Epithelial cell of prostate (primary cell): ENCODE measurements around the gene GAB1.
A peak's percentile ranks its signal among the peaks of the same experiment; 100 is the strongest.

Source experiments
- DNase-seq: peaks from one replicate; pipeline ENCODE4 v3.0.0-alpha.2; 2011; ENCODE audit warnings: low read depth, low spot score
- H3K27ac ChIP-seq: fragments of 450-650 bp; 2 replicates; pipeline ENCODE4 v1.5.1; 2017; ENCODE audit warnings: mild to moderate bottlenecking

GAB1 gene

DNA sequence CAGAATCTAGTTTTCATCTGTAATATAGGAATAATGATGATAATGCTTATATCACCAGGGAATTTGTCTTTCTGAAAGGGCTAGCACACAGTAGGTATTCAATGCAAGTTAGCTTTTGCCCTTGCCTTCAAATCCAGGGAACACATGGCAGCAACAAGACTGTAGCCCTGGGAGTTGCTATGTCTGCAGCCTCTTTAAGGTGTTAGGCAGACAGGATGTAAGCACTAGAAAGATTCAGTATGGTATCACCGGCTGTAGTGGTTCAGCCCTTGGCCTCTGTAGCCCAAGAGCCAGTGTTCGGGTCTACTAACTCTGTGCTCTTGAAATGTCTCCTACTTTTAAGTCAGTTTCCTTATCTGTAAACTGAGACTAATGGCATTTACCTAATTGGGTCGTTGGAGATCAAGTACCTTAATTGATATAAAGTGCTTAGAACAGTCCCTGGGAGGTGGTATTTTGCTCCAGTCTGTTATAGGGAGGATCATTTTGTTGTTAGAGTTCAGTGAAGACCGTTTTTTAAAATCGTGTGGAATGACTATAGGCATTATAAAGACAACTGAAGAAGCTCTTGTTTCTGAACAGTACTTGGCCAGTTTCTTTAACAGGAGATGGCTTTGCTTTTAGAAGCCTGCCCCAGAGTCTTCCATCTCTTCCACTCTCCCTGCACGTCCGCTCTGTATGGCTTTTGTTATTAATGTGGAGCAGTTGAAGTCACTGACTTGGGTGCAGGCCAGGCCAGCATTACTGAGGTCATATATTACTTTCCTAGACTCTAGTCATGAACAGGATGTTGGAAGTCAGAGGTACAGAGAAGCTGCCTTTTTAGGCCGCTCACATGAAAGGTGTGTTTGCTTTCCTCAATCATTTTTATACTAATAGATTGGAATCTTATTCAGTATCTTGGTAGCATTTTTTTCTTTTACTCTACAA is 44.8 kb downstream of the GAB1 start:
- peak; percentile 46 for DNase-seq
- peak overlapping the region; percentile 66 for H3K27ac ChIP-seq

DNA sequence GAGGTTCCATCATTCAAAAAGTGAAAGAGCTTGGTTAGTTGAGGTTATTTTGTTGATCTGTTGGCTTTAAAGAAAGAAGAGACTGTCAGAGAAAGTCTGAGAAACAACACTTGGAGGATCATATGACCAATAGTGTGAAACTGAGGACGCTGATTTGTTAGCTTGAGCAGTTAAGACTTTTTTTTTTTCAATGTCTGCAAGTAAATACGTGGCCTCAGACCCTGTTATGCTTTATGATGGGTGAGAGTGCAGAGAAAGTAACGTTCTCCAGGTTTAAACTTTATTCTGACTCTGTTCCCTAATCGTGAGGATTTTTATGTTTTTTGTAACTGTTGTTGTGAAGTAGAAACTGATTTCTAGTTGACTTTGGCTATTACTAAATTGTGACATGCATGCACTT is 45.9 kb downstream of the GAB1 start:
- peak overlapping the region; percentile 66 for H3K27ac ChIP-seq
- no peak for DNase-seq

DNA sequence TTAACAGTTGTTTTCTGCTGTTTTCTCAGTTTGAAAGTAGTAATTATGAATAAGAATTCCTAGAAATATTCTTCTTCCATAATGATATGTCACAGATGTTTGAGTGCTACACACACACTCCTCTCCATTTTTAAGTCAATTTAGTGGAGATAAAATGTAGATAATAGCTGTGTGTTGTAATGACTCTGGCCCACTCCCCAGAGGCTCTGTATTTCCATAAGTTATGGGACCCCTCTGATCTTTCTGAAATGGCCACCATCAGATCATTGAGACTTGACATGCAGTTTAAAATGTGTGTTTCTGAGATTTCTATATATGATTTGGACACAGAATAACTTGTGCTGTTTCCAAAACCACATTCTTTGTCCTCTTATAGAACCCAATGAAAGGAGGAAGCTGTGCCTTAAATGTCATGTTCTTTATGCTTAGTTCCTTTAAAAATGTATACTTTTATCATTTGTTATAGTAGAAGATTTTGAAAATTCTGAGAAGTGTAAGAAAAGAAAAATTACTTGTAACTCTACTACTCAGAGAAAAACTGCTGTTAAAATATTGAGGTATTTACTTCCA is 46.4 kb downstream of the GAB1 start:
- DNase-seq = no peak
- H3K27ac ChIP-seq = peak overlapping the region; percentile 66

DNA sequence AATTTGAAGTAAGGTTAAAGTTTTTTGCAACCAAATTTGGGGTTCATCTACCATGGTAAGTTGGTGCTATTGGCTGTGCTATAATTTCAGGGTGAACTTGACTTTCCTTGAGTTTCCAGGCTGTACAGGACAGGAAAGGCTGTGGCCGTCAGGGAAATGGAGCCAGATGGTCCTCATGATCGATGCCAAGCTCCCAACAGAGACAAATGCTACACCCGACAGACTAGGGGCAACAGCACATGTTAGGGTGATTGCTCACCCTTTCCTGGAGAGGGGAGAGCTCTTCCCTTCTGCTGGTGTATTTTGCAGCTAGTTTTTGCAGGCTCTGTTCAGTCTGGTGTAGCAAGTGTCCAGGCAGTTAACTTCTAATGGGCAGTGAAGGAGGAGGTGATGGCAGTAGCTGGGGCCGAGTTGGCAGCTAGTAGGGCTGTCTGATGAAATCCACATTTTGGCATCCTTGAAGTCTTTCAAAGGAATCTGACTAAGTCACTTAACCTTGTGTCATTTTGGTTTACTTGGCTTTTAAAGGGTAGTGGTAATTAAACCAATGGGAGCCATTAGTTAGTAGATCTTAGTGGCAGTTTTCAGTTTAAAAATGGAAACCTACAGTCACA is 47.8 kb downstream of the GAB1 start:
- H3K27ac ChIP-seq = no peak overlapping the region
- DNase-seq = no peak

DNA sequence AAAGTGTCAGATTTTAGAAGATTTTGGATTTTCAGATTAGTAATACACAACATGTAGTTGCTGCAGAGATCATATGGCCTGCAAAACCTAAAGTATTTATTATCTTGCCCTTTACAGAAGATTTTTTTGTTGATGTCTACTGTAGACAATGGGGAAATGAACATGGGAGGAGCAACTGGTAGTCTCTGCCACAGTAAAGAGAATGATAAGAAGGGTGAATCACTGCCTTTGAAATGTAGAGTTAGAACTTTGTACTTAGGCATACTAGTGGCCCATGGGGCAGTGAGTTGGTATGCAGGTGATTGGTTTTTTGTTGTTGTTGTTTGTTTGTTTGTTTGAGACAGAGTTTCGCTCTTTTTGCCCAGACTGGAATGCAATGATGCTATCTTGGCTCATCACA is 50.1 kb downstream of the GAB1 start:
- H3K27ac ChIP-seq = no peak overlapping the region
- DNase-seq = no peak

DNA sequence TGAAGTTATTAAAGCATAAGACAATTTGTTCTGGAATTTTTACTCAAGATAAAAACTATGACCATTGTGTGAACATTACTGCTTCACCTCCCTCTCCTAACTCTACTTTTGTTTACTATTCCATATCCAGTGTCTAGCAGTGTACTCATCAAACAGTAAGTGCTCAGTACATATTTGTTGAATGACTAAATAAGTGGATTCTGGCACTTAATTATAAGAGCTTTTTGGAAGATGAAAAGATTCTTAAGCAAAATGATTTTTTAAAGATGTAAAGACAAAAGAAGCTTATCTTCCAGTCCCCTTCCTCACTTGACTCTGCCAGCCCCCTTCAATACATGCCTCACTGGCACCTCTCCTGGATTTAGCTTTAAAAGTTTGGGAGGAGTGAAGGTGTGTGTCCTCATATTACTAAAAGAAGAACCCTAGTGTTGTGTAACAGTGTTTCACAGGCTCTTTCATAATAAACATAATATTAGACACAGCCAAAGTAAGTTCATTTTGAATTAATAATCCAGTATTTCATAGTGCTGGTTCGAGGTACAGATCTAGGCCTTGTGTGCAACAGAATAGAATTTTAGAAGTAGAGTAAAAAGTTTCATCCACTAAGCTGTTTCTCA is 53.0 kb downstream of the GAB1 start:
- DNase-seq = peak; percentile 27
- H3K27ac ChIP-seq = peak overlapping the region; percentile 13

DNA sequence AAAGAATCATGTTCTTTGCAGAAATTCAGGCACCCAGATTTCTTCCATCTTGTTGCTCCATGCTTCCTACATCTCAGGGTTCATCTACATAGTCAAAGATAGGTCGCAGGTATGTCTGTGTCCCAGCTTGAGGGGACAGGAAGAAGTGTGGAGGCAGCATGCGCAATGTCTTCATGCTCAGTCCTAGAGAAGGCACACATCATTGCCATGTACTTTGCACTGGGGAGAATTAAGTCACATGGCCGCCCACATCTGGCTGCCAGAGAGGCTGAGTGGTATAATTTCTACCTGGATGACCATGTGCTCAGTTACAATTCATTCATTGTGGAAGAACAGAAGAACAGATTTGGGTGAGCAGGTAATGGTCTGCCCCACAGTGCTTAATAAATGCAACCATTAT is 54.1 kb downstream of the GAB1 start:
- H3K27ac ChIP-seq = no peak overlapping the region
- DNase-seq = no peak

DNA sequence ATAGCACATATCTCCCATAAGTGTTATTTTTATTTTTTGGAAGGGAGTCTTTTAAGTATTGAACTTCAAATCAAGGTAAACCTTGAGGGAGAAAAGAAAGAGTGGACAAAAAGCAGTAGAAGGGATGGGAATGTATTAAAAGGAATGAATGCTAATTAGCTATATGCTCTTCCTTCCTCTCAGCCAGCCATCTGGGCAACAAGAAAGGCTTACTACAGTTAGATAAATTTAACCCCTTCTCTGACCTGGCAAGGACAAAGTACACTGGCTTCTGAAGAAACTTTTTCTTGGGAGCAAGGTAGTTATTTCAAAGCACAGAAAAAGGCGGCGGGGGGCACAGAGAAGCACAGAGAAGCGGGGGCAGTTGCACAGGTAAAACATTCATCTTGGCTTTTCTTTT is 54.6 kb downstream of the GAB1 start:
- no peak for DNase-seq
- H3K27ac ChIP-seq = no peak overlapping the region

DNA sequence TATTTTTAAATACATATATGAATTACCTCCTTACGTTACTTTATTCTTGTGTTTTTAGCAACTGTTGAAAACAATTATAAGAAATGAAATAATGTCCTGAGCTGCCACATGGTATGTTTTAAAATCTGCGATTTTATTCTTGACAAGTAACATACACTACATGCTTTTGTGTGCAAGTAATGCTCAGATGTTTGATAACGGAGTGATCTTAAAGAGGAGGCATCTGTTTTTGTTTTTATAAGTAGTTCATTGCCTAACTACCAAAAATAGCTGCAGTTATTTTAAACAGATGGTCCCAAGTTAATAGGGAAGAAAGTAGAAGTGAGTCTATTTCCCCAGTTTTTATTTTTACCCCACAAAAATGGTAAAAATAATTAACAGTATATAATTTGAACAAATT is 55.2 kb downstream of the GAB1 start:
- no peak for DNase-seq
- H3K27ac ChIP-seq = no peak overlapping the region

DNA sequence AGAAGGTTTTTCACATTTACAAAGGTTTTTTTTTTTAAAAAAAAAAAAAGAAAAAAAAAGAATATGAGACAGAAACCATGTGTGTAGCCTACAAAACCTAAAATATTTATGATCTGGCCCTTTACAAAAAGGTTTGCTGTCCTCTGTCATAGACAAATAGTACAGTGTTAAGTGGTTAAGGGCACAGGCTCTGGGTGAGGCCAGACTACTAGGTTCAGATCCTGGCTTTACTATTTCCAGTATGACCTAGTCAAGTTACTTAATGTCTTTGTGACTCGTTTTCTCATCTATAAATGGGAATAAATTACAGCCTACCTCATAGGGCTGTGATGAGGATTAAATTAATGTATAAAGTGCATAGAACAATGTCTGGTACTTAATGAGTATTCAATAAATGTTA is 56.5 kb downstream of the GAB1 start:
- no peak overlapping the region for H3K27ac ChIP-seq
- no peak for DNase-seq

DNA sequence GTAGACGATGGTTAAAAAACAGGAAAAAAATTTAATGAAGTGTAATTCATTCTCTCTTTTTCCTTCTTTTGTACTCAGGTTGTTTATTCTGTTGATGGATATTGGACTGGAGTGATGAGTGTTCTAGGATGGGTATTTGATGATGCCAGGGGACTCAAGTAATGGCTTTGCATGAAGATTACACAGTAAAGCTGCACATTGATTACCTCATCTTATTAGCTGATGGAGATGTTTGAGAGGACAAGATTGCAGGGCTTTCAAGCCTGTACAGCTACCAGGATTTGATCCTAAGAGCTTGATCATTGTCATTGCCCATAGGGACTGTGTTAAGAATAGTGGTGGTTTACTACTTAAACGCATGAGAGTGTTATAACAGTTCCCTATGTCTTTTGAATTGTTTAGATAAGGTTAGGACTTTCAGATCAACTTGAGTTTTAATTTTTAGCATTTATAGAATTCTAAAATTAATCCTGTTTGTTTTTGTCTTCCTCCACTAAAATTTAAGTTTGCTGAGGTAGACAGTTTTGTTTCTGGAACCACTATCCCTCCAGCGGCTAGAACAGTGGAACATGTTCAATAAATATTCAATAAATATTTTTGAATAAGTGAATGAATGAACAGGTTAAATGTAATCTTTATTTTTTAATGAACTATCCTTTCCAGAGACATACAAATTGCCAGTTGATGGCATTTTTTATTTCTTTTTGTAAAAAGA is 58.2 kb downstream of the GAB1 start:
- H3K27ac ChIP-seq = no peak overlapping the region
- DNase-seq = no peak

DNA sequence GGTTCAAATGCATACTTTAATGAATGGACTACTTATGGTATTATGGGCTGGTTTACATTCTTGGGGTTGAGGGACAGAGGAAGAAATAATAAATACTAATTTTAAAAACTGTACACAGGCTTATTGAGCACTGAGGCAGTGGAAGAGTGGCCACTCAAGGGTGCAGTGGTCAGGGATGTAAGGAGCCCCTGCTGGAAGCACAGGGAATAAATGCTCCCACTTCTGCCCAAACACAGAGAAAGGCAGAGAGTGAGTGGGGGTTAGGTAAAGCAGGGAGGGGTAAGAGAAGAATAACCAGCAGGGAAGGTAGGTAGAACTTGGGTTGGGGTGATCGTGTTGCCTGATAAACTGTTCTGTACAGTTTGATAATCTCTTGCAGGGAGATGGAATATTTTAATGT is 60.0 kb downstream of the GAB1 start:
- no peak overlapping the region for H3K27ac ChIP-seq
- no peak for DNase-seq

DNA sequence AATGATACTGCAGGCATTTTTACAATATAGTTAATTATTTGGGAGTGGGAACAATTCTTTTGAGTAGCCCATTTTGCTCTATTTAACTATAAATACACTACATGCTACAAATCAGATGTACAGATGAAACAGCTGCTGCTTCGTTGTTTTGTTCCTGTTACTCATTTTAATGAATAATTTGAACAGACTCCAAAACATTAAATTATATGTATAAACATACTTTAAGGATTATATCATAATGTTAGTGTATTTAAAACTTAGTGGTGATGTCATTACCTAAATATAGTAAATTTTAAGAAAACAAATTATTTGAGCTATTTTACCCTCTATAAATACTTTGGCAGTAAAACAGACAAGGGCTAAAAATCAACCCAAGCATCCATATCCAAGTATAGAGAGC is 60.7 kb downstream of the GAB1 start:
- H3K27ac ChIP-seq = no peak overlapping the region

DNA sequence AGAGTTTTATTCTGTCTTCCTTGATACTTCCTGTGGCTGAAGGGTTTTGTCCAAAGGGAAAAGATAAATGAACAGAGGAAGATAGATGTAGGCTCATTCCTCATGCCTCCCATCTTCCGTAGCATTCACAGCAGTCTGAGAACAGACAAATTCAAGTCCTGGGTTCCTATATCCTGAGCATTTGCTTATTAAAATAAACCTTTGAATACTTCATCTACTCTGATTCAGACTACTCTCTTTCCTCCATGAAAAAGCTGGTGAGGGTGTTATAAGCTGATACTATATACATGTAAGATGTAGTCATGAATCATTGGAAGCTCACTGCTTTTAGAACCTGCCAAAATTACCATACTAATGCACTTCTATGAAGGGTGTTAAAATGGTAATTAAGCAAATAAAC is 61.2 kb downstream of the GAB1 start:
- DNase-seq = no peak
- no peak overlapping the region for H3K27ac ChIP-seq

More for the DNA sequence above, 60.7 kb downstream of the GAB1 start:
- DNase-seq = no peak

DNA sequence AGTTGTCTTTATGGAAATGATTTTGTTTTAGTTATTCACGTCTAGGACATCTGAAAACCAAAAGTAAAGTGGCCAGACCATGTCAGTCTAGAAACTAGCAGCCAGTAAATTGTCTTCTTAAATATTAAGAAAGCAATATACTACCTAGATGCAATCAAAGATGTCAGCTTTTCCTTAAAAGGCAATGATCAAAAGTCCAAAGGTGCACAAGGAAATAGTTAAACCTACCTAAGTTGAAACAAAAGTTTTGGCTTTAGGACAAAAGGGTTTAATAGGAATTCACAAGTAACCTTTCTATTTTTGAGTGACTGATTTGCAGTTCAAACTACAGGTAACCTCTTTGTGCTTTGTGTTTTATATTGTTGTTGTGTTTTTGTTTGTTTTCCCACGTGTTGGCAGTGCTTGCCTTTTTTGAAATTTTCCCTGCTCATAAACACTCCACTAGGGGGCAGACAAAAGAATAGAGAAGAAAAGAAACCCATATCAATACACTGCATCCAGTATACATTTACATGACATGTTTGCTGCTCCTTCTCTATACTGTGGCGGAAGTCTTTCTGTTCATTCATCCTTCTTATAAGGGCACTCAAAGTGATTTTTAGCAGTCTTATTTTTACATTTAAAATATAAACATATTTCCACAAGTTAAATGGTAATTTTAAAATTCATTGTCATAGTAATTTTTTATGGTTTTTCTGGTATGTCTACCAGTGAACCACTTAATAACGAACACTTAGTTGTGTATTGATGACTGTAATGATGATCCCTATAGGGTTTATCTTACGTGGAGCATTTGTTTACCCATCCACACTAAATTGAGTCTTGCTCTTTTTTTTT is 62.7 kb downstream of the GAB1 start:
- no peak for DNase-seq
- H3K27ac ChIP-seq = no peak overlapping the region

DNA sequence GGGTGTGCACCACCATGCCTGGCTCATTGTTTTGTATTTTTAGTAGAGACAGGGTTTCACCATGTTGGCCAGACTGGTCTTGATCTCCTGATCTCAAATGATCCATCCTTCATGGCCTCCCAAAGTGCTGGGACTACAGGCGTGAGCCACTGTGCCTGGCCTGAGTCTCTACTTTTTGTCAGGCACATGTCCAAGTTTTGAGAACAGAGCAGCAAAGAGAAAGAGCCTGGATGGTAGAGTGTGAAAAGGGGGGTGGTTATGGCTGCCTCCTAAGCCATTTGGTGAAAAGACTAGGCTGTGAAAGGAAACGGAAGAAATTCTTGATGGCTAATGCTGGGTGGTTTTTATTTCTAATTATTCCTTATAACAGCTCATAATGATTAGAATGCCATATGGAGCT is 63.4 kb downstream of the GAB1 start:
- no peak overlapping the region for H3K27ac ChIP-seq
- no peak for DNase-seq

DNA sequence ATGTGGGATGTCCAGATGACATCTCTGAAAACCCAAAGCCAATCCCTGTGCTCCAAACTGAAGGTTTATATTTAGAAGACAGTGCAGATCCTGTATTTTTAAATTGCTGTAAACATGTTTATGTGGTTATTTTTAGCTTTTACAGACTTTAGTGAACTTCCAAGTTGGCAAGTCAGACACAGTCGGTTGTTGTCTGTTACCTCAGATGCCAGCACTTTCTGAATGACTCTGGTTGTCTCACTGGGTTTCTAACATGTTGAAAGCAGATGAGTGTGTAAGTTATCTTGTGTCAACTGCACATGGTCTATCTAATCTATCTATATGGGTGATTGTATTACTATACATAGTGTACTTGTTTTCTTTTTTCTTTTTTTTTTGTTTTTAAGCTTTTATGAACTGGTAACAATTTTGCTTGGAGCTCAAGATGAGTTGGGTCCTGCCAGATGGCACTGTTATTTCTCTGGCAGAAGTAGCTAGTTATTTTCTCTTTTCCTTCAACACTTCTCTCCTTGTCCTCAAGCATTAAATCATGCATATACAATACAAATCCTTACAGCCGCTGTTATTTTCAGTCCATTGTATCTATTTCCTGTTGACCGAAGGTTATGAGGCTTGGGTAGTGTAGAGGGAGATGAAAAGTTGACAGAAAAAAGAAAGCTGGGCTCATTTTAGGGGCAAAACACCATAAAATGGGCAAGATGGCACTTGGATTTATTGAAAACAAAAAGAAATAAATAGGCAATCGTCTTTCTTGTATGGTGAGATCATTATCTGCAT is 66.3 kb downstream of the GAB1 start:
- no peak overlapping the region for H3K27ac ChIP-seq

DNA sequence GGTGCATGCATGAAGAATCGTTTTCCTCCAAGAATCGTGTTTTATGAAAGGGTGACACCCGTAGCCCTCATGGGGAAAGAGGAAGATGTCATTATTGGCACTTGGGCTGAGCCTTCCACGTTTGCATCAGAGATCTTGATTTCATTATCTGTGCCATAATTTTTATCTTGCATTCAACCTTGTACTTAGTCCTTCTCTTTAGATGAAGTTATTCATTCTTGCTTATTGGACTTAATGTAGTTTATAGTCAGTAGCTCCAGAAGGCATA is 66.8 kb downstream of the GAB1 start:
- no peak for DNase-seq
- H3K27ac ChIP-seq = no peak overlapping the region

More for the DNA sequence above, 66.3 kb downstream of the GAB1 start:
- DNase-seq = no peak

DNA sequence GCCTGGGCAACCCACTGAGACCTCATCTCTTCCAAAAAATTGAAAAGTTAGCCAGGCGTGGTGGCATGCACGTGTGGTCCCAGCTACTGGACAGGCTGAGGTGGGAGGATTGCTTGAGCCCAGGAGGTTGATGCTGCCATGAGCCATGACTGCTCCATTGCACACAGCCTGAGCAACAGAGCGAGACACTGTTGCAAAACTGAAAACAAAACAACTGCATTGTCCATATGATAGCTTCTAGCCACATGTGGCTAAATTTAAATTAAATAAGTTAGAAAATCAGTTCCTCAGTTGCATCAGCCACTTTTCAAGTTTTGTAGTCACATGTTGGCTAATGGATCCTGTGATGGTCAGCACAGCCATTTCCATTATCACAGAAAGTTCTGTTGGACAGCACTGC is 67.9 kb downstream of the GAB1 start:
- no peak overlapping the region for H3K27ac ChIP-seq
- no peak for DNase-seq
